UCSD-AML1 (cell line): ENCODE data around the gene KCNJ11.

ENCODE experiments used
- DNase-seq: peaks from one replicate; lab custom pipeline; 2025; ENCODE audit not compliant: unreplicated experiment; lab: John Stamatoyannopoulos, UW

Gene KCNJ11

DNA sequence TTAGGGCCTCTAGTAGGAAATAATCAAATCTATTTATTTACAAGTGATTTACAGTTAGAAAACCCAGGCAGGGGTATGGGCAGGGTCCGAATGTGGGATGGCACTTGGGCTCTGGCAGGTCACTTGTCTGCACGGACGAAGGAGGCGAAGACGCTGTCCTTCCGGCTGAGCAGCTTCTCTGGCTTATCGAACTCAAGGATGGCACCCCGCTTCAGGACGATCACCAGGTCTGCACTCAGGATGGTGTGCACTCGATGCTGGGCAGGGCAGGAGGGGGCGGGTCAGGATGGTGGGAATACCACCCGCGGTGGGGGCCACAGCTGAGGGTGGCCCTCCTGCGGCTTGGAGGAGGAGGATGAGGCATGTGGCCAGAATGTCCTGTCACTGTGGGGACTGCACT lies 4.4 kb upstream of the KCNJ11 start:
- DNase-seq: no peak

DNA sequence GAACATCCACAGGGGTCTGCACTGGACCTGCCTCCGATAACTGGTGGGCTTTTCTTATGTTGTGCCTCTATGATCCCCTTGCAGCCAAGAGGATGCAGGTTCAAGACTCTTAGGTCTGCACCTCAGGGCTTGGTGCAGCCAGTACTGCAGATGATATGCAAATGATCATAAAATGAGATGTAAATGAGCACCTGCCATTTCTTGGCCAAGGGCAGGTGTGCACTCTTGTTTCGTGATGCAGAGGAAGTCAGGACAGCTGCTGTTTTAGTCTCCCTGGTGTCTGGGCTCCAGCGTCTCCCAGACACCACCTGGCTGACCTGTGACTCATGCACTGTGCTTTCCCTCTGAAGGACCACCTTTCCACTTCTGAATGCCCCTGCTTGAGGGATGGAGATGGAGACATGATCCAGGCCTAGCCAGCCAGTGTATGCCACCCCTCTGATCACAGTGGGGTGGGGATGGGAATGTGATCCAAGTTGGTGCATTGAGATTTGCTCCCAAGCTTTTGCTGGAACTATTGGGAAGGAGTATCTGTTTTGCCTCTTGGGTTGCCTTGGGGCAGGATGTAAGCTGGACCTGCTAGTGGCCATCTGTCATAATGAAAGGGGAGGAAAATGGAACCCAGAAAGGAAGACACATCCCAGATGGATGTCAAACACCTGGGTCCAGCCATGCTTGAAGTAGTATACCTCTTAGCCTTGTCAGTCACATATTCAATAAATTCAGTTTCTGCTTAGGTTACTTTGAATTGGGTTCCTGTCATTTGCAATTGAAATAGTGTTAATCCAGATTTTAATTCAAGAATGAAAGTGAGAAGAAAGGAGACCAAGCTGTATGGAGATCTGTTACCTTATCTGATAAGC lies 3.3 kb upstream of the KCNJ11 start:
- DNase-seq: no peak

- no peak for DNase-seq
Observed at GRCh38 chr11:17389957-17390649, 1.6 kb upstream of the KCNJ11 start.

DNA sequence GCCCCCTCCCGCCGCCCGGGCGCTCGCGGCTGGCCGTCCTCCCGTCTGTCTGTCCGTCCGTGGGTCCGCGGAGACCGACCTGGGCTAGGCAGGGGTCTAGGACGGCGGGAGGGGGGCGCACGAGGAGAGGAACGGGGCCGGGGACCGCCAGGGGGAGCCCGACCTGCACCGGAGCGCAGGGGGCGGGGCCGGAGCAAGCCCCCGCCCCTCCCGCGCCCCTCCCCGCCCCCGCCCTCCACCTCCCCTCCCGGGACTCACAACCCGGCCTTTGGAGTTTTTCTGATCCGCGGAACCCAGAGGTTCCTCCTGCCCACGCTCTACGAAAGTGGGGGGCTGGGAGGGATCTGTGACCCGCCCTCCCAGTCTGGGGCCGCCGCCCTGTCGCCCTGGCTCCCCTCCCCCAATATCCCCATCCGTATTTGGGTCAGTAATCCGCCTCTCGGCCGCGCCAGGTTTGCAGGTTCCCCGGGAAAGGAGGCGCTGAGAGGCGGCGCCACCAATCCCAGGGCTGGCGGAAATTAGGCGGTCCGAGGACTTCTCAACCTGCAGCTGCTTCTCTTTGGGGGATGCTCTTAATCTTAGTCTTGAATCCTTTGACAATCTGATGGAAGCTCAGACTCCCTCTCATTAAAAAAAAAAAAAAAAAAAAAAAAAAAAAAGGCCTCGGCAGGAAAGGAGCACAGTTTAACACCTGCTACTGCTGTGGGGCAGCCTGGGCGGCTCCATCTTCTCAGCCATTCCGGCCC lies 925 bp upstream of the KCNJ11 start:
- peak; percentile 74 for DNase-seq

- DNase-seq: no peak
Observed at GRCh38 chr11:17387811-17388210, 648 bp downstream of the KCNJ11 start.

GRCh38 chr11:17387254-17387653 lies 1.2 kb downstream of the KCNJ11 start:
- DNase-seq: no peak

- peak; percentile 63 for DNase-seq
Observed at GRCh38 chr11:17386331-17387084, 2.0 kb downstream of the KCNJ11 start.

DNA sequence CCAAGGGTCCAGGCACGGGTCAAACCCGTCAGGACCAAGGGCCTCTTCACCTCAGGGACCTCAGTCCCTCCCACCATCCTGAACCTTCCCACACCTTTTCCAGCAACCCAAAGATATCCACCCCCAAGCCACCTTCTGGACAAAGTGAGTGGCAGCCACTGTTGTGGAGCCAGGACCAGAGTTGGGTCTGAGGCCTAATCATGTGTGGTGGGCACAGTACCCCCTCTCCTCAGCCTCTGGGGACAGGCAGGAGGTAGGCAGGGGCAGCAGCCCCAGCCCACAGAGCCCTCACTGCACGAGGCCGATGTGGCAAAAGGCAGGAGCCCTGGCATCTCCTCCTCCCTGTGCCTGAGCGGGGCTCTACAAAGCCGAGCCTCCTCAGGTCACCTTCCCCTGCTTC lies 2.5 kb downstream of the KCNJ11 start:
- DNase-seq: no peak

DNA sequence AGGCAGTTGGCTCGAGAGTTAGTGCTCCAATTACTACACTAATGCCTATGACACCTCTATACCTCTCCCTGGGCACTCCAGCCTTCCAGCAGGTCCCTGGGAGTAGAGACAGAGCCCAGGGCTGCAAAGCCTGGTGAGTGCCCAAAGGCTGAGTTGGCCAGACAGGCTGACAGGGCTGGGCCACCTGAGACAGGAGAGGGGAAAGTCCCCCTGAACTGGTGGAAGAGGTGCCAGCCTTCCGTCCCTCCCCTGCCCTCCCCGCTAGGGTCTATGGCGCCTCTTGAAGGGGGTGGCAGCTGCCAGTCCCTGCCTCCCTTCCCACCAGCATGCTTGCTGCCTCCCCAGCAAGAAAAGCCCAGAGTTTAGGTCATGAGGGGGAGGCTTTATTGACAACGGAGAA lies 3.0 kb downstream of the KCNJ11 start:
- no peak for DNase-seq

DNA sequence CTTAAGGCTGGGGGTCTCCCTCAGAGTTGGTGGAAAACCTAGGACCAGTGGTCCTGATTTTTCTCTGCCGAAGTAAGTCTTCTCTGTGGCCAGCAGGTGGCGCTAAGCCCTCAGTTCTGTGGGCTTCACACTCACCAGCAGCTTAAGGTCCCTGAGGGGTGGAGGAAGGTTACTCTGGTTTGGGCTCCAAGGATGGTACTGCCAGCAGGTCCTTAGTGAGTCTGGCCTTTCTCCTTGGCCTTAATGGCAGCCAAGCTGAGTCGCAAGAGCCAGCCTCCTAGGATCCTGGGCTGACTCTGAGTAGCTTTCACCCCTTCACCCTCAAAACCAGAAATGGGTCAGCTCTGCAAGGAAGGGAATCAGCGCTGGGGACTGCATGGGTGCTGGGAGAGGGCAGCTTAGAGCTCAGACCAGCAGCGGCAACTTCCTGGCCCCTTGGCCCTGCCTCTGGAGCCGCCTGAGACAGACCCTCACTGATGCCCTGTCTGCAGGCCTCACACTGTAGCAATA lies 4.4 kb downstream of the KCNJ11 start:
- peak; percentile 73 for DNase-seq

- no peak for DNase-seq
Observed at GRCh38 chr11:17383461-17383860, 5.0 kb downstream of the KCNJ11 start.

DNA sequence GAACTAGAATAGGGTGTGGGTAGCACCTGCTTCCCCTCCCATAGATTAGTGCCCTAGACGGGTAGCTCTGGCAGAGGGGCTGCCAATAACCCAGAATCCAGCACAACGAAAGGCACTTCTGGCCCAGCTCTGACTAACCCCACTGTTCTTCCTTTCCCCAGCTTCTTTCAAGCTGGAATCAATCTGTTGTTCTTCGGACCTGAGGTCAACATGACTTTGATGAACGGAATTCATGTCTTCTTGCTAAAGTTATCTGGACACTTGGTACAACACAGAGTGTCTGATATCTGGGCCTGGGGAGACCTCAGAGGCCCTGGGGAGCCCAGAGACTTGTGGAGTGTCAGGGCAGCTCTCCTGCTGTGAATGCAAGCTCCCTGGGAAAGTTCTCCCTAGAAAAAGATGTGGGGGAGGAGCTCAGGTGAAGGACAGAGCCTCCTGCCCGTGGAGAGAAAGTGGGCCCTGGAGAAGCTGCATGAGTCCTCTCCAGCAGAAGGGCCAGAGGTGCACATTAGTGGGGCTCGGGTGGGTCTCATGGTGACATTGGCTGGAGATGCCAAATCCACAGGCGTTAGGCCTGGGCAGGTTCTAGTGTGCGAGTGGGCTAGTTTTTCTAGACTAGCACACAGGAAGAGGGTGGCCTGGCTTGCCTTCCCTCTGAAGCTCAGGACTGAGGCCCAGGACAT lies 6.3 kb downstream of the KCNJ11 start:
- no peak for DNase-seq

DNA sequence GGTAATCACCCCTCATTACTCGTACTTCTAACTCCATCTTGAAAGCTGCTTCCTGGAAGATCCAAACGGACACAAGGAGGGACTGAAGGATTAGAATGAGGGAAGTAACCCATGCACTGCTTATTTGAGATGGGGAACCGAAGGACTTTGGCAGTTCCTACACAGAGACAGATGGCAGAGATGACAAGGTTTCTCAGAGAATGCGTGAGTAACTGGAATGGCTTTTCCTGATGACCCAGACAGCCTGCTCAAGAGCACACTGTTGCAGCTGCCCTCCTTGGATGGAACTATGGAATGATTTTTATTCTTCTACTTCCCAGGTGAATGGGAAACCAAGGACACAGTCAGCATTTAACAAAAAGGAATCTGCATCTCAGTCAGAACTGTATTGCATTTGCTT lies 7.3 kb downstream of the KCNJ11 start:
- DNase-seq: no peak

DNA sequence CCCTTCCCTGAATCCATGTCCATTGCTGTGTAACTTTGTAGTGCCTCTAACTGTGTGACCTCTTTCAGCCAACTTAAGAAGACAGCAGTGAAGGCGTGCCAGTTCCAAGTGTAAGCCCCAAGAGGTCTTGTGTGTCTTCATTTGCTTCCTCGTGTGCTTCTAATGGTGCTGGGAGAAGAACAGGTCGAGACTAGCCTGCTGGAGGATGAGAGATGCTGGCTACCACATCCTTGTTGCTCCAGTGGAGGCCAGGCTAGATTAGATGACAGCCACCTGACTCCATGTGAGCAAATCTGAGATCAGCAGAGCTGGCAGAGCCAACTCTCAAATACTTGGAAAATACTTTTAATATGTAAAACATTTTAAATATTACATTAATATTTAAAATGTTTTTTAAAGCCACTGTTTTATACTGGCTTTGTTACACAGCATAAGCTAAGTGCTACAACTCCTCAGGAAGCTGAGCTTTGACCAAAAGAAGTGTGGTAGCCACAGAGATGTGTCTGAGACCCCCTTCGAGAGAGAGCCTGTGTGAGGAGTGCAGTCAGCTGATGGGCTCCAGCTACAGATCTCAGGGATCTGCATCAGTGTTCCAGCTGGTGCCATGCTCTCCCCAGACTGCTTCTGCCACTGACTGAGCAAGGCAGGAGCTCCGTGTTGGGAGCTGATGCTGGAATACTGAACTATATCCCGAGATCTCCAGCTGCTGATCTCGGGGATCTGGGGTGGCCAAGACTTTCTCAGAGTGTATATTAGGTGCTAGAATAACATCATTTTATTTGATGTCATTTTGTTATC lies 8.9 kb downstream of the KCNJ11 start:
- DNase-seq: no peak

DNA sequence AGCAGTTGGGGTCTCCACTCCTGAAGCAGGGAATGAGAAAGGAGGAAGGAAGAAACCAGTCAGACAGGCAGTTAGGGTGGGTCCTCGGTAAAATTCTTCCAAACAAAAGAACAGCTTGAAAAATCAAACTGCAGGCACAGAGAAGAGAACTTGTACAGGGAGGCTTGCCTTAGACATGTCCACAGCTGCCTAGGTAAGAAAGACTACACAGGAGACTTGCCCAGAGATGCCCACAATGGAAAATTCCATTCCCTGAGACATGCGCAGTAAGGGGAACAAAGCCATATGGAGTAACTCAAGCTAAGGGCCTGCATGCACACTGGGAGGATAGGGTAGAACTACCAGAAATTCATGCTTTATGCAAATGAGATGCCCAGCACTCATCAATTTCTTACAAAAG lies 9.8 kb downstream of the KCNJ11 start:
- no peak for DNase-seq

- DNase-seq: no peak
Observed at GRCh38 chr11:17376493-17376892, 12.0 kb downstream of the KCNJ11 start.

DNA sequence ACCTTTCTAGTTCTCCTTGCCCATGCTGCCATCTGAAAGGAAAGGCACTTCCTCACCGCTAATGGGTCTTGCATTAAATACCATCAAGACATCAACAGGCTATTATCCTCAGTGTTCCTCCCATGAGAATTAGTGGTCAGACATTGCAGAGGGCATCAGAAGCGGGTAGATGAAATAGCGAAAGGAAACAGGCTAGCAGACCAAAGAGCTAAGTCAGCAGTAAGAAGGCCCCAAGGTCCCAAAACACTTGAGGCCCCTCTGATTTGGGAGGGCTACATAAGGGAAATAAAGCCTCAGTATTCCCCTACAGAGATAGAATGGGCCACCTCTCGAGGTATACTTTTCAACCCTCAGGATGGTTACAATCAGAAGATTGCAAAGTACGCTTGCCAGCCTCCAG lies 12.9 kb downstream of the KCNJ11 start:
- no peak for DNase-seq

- DNase-seq: no peak
Observed at GRCh38 chr11:17371614-17372013, 16.8 kb downstream of the KCNJ11 start.

DNA sequence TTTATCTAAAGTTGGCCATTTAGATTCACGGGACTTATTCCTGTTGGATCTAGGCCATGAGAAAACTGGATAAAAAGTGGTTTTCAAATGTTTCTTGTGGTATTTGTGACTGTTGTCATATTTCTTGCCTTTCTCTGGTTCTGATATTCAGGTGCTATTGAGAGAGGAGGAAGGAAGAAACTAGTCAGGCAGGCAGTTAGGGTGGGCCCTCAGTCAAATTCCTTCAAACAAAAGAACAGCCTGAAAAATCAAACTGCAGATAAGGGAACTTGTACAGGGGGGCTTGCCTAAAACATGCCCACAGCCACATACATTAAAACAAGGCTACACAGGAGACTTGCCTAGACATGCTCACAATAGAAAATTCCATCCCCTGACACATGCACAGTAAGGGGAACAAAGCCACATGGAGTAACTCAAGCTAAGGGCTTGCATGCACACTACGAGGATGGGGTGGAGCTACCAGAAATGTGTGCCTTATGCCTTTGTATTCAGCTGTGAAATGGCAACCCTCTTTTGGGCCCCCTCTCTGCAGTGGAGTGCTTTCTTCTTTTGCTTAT lies 18.7 kb downstream of the KCNJ11 start:
- DNase-seq: no peak
